Erythroblast (primary cell): ENCODE results near the gene PLB1.

Experiments
- GATA1 ChIP-seq: IDR thresholded peaks from 2 replicates; pipeline ENCODE4 v1.6.1; 2011; ENCODE audit warnings: low read depth, mild to moderate bottlenecking, control low read depth, low read length, moderate library complexity
- POLR2A ChIP-seq: IDR thresholded peaks from 2 replicates; pipeline ENCODE4 v1.6.1; 2011; ENCODE audit warnings: mild to moderate bottlenecking, low read length

DNA sequence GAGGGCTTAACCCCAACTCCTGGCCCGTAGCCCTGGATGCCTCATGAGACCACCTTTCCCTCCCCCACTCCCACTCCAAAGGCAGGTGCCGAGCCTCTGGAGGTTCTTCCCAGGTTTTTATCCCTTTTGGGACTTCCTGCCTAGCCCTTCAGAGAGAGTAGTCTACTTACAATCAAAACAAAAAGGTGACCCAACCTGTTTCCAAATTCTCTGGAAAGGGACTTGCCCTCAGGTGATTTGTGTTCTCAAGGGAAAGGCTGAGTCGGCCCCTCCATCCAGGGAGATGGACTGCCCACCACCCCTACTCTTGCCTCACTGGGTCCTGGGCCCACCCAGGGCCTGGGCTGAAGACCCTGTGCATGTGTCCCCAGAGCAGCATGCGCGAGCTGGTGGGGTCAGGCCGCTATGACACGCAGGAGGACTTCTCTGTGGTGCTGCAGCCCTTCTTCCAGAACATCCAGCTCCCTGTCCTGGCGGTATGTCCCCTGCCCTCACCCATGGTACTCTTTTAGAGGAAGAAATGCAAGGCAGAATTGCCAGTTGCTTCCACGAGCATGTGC, 108.5 kb downstream of the PLB1 start:
- TF ChIP-seq POLR2A (no peak), GATA1 (no peak)
